SU-DHL-6 (cell line): ENCODE results near the gene GABBR2.

ENCODE experiments used
- H2AFZ ChIP-seq: fragments of 200-600 bp; sonication (generic); 2 replicates; pipeline ENCODE4 v1.6.1; 2014; ENCODE audit warnings: low read depth, mild to moderate bottlenecking, moderate library complexity, mixed read lengths, antibody characterized with exemption, low read length; ENCODE audit not compliant: severe bottlenecking
- H3F3A ChIP-seq: fragments of 200-600 bp; shearing (Covaris generic); 2 replicates; pipeline ENCODE4 v1.6.0; 2016; ENCODE audit warnings: antibody characterized with exemption, mild to moderate bottlenecking; ENCODE audit not compliant: insufficient read depth
- H3K27ac ChIP-seq: fragments of 200-600 bp; sonication (generic); 2 replicates; pipeline ENCODE4 v1.5.1; 2016; ENCODE audit warnings: low read depth, mild to moderate bottlenecking, low read length, moderate library complexity, mixed read lengths
- H3K27me3 ChIP-seq: fragments of 200-600 bp; sonication (generic), shearing (Covaris generic); 2 replicates; pipeline ENCODE4 v1.6.0; 2014; ENCODE audit warnings: mild to moderate bottlenecking, low read length
- H3K36me3 ChIP-seq: fragments of 200-600 bp; sonication (generic); 2 replicates; pipeline ENCODE4 v1.6.1; 2014; ENCODE audit warnings: mild to moderate bottlenecking, low read length, mixed read lengths
- H3K4me2 ChIP-seq: fragments of 300-600, 200-600 bp; shearing (Covaris generic), sonication (generic); 2 replicates; pipeline ENCODE4 v1.6.0; 2014; ENCODE audit warnings: low read length, low read depth, mild to moderate bottlenecking; ENCODE audit not compliant: poor library complexity, severe bottlenecking
- H3K4me3 ChIP-seq: fragments of 200-600 bp; sonication (generic); 2 replicates; pipeline ENCODE4 v1.5.1; 2014; ENCODE audit warnings: antibody characterized with exemption, low read length, mild to moderate bottlenecking, mixed read lengths; ENCODE audit not compliant: insufficient read depth, poor library complexity, severe bottlenecking
- H3K79me2 ChIP-seq: fragments of 200-600 bp; sonication (generic); 2 replicates; pipeline ENCODE4 v1.6.1; 2014; ENCODE audit warnings: mild to moderate bottlenecking, low read length, moderate library complexity; ENCODE audit not compliant: insufficient read depth
- H3K9ac ChIP-seq: fragments of 200-600 bp; sonication (generic); 2 replicates; pipeline ENCODE4 v1.7.0; 2014; ENCODE audit warnings: mild to moderate bottlenecking, low read length
- H3K9me2 ChIP-seq: fragments of 200-600 bp; sonication (generic); replicated peaks from 2 replicates; pipeline ENCODE4 v1.6.1; 2014; ENCODE audit warnings: low read length; ENCODE audit not compliant: insufficient read depth
- H3K9me3 ChIP-seq: fragments of 200-600 bp; sonication (generic); 2 replicates; pipeline ENCODE4 v1.6.1; 2014; ENCODE audit warnings: low read length, mixed read lengths; ENCODE audit not compliant: insufficient read depth
- H4K20me1 ChIP-seq: fragments of 200-600 bp; sonication (generic); 2 replicates; pipeline ENCODE4 v1.6.1; 2014; ENCODE audit warnings: low read depth, mild to moderate bottlenecking, antibody characterized with exemption, low read length, moderate library complexity, mixed read lengths
- CTCF ChIP-seq: fragments of 200-600 bp; sonication (generic); IDR thresholded peaks from one replicate; pipeline ENCODE4 v1.5.1; 2017; ENCODE audit warnings: antibody characterized with exemption, mild to moderate bottlenecking, low read length, moderate library complexity; ENCODE audit not compliant: insufficient read depth, poor library complexity, severe bottlenecking
- EZH2phosphoT487 ChIP-seq: fragments of 200-600 bp; sonication (generic), shearing (Covaris generic); conservative IDR thresholded peaks from 2 replicates; pipeline ENCODE4 v1.6.1; 2018; ENCODE audit warnings: mild to moderate bottlenecking, antibody characterized with exemption, low read length, moderate library complexity, mixed read lengths

Gene GABBR2

DNA sequence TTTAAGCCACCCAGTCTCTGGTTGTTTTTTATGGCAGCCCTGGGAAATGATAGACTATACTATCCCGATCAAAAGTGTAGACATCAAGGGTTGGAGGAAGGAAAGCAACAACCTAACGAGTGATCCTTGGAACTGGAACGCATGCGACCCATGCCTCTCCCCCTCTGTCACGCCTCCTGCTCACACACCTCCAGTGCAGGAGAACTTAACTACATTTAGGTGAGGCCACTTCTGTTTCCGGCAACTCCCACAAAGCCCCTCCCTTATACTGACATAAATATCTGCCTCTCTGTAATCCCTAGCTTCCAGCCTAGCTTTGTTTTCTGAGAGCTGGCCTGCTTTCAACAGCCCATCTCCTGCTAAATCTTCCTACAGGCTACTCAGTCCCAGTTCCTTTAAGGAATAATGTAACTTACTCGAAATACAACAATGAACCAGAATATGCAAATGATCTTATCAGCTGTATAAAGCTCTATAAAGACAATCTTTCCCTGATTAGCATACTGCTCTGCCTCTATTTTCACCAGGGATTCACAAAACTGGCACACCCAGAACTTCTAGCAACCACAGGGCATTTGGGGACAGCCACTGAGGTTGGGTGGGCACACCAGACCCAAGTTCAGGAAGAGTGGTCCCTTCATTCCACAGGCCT, 73.9 kb downstream of the GABBR2 start:
- Histone ChIP-seq H3K4me2 (no peak overlapping the region), H2AFZ (no peak overlapping the region)
- TF ChIP-seq CTCF = no peak
- TF ChIP-seq EZH2phosphoT487 = no peak

DNA sequence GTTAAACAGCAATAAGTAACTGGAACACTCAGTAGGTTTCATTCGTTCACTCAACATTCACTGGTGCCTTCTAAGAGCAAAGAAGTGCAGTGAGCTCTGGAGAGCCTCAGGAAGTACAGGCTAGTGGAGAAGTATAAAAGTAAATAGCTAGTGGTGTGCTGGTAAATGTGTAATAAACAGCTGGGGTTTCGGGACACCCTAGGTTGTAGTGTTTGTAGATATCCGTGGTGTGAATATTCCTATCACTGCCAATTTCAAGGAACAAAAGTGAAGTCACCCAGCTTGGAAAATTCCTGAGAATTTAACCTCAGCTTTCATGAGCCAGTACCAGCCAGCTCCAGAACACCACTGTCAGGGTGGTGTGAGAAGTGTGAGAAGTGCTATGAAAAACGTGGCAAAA, 75.9 kb downstream of the GABBR2 start:
- H3K27me3 ChIP-seq = no peaks in the 10 kb centered on the region
- H3K4me3 ChIP-seq = no peak overlapping the region
- no peak overlapping the region for H3K9ac ChIP-seq
- TF ChIP-seq EZH2phosphoT487 (no peak), CTCF (no peak)
- H2AFZ ChIP-seq = no peak overlapping the region
- no peaks in the 10 kb centered on the region for H3F3A ChIP-seq
- H3K9me2 ChIP-seq = no peaks in the 10 kb centered on the region
- no peaks in the 10 kb centered on the region for H3K79me2 ChIP-seq
- H3K9me3 ChIP-seq = no peaks in the 10 kb centered on the region
- no peak overlapping the region for H3K27ac ChIP-seq
- no peaks in the 10 kb centered on the region for H3K36me3 ChIP-seq
- no peaks in the 10 kb centered on the region for H4K20me1 ChIP-seq
- no peak overlapping the region for H3K4me2 ChIP-seq

More for the DNA sequence above, 73.9 kb downstream of the GABBR2 start:
- no peak overlapping the region for H3K27ac ChIP-seq
- no peaks in the 10 kb centered on the region for H3F3A ChIP-seq
- no peak overlapping the region for H3K9ac ChIP-seq
- H3K36me3 ChIP-seq = no peaks in the 10 kb centered on the region
- no peak overlapping the region for H3K4me3 ChIP-seq
- H3K79me2 ChIP-seq = no peaks in the 10 kb centered on the region
- H3K9me3 ChIP-seq = no peaks in the 10 kb centered on the region
- no peaks in the 10 kb centered on the region for H4K20me1 ChIP-seq
- H3K9me2 ChIP-seq = no peaks in the 10 kb centered on the region
- H3K27me3 ChIP-seq = no peaks in the 10 kb centered on the region

GRCh38 chr9:98627296-98627695, 81.4 kb downstream of the GABBR2 start:
- no peaks in the 10 kb centered on the region for H4K20me1 ChIP-seq
- no peaks in the 10 kb centered on the region for H3K79me2 ChIP-seq
- H3F3A ChIP-seq = no peaks in the 10 kb centered on the region
- no peak overlapping the region for H3K27ac ChIP-seq
- H2AFZ ChIP-seq = no peak overlapping the region
- no peak for TF ChIP-seq CTCF
- TF ChIP-seq EZH2phosphoT487 = no peak
- H3K4me2 ChIP-seq = no peak overlapping the region
- no peaks in the 10 kb centered on the region for H3K9me2 ChIP-seq
- H3K36me3 ChIP-seq = no peaks in the 10 kb centered on the region
- no peaks in the 10 kb centered on the region for H3K9me3 ChIP-seq
- H3K4me3 ChIP-seq = no peak overlapping the region
- no peaks in the 10 kb centered on the region for H3K27me3 ChIP-seq
- H3K9ac ChIP-seq = no peak overlapping the region
